ENCODE results near the gene OR10A2.
"Not testable (repeated sequence)": the region's sequence is repeated elsewhere in the genome, so short reads cannot be mapped to it uniquely, and the experiment has no call there.

OR10A2 gene

GRCh38 chr11:6889835-6890234, 27.0 kb downstream of the OR10A2 start:
- no peak for DNase-seq

GRCh38 chr11:6892400-6892799, 29.5 kb downstream of the OR10A2 start, which contains the start of gene OR2D2:
Gene OR2D2, minus strand, starts transcription at chr11:6892500. Its CDS starts 0 bp downstream, at chr11:6892500.
- no peak for DNase-seq

GRCh38 chr11:6894097-6894496, 31.2 kb downstream of the OR10A2 start:
- DNase-seq: no peak

- DNase-seq: no peak
These were observed 32.2 kb downstream of the OR10A2 start for GRCh38 chr11:6895010-6895409.

- no peak for DNase-seq
These were observed 36.1 kb downstream of the OR10A2 start for GRCh38 chr11:6898911-6899310.

- DNase-seq: no peak
These were observed 37.6 kb downstream of the OR10A2 start for GRCh38 chr11:6900327-6900999.

GRCh38 chr11:6904804-6905203, 41.9 kb downstream of the OR10A2 start:
- DNase-seq: not testable (repeated sequence)

GRCh38 chr11:6911378-6911777, 48.5 kb downstream of the OR10A2 start:
- DNase-seq: no peak

- DNase-seq: no peak
These were observed 49.1 kb downstream of the OR10A2 start for GRCh38 chr11:6911948-6912347.

GRCh38 chr11:6919698-6920097, 56.8 kb downstream of the OR10A2 start:
- DNase-seq: no peak

- no peak for DNase-seq
These were observed 57.8 kb downstream of the OR10A2 start, which contains the start of gene OR2D3 for GRCh38 chr11:6920702-6921101. Gene OR2D3, plus strand, starts transcription at chr11:6921002. Its CDS starts 0 bp downstream, at chr11:6921002.
